ENCODE measurements around the gene ST3GAL2.

DNA sequence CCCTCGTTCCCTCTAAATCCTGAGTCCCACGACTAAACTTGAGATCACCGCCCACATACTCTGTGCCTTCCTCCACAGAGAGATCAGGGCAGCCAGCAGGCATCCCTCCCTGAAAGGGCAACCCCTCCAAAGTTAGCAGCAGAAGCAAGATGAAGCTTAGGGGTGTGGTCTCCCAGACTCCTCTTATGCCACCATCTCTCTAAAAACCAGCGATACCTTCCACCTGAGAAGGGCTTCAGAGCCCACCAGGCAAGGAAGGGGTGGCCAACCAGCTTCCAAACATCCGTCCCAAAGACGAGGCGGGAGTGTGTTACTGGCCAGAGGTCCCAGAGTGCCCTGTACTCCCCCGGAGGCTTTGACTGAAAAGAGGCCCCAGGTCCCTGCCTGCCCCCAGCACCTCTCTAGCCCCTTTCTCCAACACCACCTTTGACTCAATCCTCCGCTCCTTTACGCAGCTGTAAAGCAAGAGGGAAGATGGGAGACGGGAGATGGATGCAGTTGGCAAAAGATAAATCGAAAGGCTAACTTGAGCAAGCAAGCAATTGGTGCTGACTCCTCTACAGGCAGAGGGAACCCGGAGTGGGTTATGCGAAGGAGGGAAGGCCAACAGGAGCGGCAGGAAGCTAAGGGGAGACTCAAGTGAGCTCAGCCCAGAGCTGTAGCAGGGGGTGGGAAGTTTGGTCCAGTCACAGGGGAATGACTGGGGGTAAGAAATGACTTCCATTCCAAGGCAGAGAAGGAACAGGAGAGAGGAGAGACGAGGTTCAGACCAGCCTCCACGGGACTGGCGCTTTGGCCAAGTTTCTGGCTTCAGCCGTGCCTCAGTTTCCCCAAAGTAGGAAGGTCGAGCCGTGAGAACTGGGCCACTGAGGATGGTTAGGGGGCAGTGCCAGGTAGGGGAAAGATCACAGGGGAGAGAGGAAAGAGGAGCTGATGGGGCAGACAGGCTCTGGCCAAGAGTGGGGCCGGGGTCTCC, 1.0 kb downstream of the ST3GAL2 start:
- TF ChIP-seq SUZ12 (IDR thresholded peaks at IDR 0.05; ENCODE audit: extremely low read depth, insufficient read depth, insufficient read length), result no peak
- TF ChIP-seq ZNF274 (IDR thresholded peaks at IDR 0.05; ENCODE audit: low read depth, low read length), result no peak
- no peak for TF ChIP-seq YY1 (IDR thresholded peaks at IDR 0.05; ENCODE audit: insufficient read depth, insufficient read length)
